Gastroesophageal sphincter (tissue), 4 donors: ENCODE measurements around the gene GPR150. TPM values are rescaled to one million over a fixed set of nuclear protein-coding genes. Genes with fewer than 3 reads are reported as not detected.

ENCODE experiments used
- ATAC-seq: fragments of 150-250 bp; one replicate; pipeline ENCODE4 v1.9.1; 2016; ENCODE audit warnings: mild to moderate bottlenecking, moderate library complexity
- H3K27ac ChIP-seq, 4 donors: fragments of 200-600 bp; sonication (generic) in 3 of 4; 1 replicate in 3 of 4; 2 replicates in 1 of 4; pipeline ENCODE4 v1.5.1; 2016 to 2019
- H3K27me3 ChIP-seq: fragments of 200-600 bp; sonication (generic); one replicate; pipeline ENCODE4 v1.5.1; 2019
- H3K36me3 ChIP-seq, 2 donors: fragments of 200-600 bp; sonication (generic); one replicate each; pipeline ENCODE4 v1.5.1; 2019; ENCODE audit warnings: control low read depth in 1 of 2
- H3K4me1 ChIP-seq, 3 donors: fragments of 200-600 bp; sonication (generic); 1 replicate in 2 of 3; 2 replicates in 1 of 3; pipeline ENCODE4 v1.5.1; 2016 to 2019; ENCODE audit warnings: control low read depth in 2 of 3
- H3K4me3 ChIP-seq, 2 donors: fragments of 200-600 bp; sonication (generic); one replicate each; pipeline ENCODE4 v1.5.1; 2019; ENCODE audit warnings: mild to moderate bottlenecking in 1 of 2, moderate library complexity in 1 of 2
- H3K9me3 ChIP-seq, 3 donors: fragments of 200-600 bp; sonication (generic); one replicate each; pipeline ENCODE4 v1.5.1; 2017 to 2019; ENCODE audit warnings: control low read depth in 2 of 3
- EP300 ChIP-seq: sonication (generic); formaldehyde crosslinking; IDR thresholded peaks from one replicate; pipeline ENCODE4 v1.6.1; 2017; ENCODE audit warnings: antibody characterized with exemption, mild to moderate bottlenecking
- POLR2A ChIP-seq, 2 donors: fragments of 450-650 bp; IDR thresholded peaks; one replicate each; pipeline ENCODE4 v1.6.1; 2017; ENCODE audit warnings: antibody characterized with exemption in 2 of 2, mild to moderate bottlenecking in 2 of 2, moderate library complexity in 1 of 2
- POLR2AphosphoS5 ChIP-seq: sonication (generic); formaldehyde crosslinking; IDR thresholded peaks from one replicate; pipeline ENCODE4 v1.6.1; 2017; ENCODE audit warnings: antibody characterized with exemption
- WGBS, 2 donors: methylation state at CpG; one replicate each; pipeline ENCODE4 v1.1.5; 2018; ENCODE audit warnings: low coverage in 1 of 2; 5-methylcytosine and 5-hydroxymethylcytosine counted together
- total RNA-seq, 4 donors: library from RNA; depleted of rRNA; stranded (reverse); fragments of >200 nt; gene quantifications; one replicate each; pipeline ENCODE4 v1.1.0, GENCODE V29; 2016
- TF ChIP-seq, protein P1 (sequence below), 4 experiments: fragments of 200-600 bp in 2 of 4; fragments of 450-650 bp in 2 of 4; sonication (generic) in 1 of 4; IDR thresholded peaks; one replicate each; pipeline ENCODE4 v1.5.1; 2017 to 2019; ENCODE audit warnings: antibody characterized with exemption in 4 of 4, mild to moderate bottlenecking in 2 of 4, moderate library complexity in 2 of 4

GPR150 gene
- total RNA-seq, 4 donors from 2014 or later, result 0.31 to 0.39 TPM; not detected in 2

DNA sequence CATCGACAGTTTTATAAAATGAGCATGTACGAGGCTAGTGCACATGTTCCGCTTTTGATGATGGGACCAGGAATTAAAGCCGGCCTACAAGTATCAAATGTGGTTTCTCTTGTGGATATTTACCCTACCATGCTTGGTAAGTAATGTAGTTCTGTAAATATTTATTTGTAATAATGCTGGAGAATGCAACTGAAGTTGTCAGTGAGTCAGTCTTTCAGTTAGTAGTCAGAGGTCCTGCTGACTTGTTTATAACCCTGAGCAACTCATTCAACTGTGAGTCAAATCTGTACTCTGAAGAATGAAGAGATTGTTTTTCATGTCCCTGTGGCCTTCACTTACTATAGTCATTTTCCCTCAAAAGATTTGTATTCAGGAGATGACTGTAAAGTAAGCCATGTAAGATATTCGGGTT is 28.4 kb upstream of the GPR150 start:
- H3K4me3 ChIP-seq, result no peak overlapping the region
- H3K27ac ChIP-seq, result no peak overlapping the region
- peaks cover 0 to 12% of the 10 kb centered on the region in 2 donors for H3K36me3 ChIP-seq
- H3K4me1 ChIP-seq, result no peaks in the 10 kb centered on the region
- no peaks in the 10 kb centered on the region for H3K27me3 ChIP-seq
- no peak for ATAC-seq
- TF ChIP-seq, protein P1, sequence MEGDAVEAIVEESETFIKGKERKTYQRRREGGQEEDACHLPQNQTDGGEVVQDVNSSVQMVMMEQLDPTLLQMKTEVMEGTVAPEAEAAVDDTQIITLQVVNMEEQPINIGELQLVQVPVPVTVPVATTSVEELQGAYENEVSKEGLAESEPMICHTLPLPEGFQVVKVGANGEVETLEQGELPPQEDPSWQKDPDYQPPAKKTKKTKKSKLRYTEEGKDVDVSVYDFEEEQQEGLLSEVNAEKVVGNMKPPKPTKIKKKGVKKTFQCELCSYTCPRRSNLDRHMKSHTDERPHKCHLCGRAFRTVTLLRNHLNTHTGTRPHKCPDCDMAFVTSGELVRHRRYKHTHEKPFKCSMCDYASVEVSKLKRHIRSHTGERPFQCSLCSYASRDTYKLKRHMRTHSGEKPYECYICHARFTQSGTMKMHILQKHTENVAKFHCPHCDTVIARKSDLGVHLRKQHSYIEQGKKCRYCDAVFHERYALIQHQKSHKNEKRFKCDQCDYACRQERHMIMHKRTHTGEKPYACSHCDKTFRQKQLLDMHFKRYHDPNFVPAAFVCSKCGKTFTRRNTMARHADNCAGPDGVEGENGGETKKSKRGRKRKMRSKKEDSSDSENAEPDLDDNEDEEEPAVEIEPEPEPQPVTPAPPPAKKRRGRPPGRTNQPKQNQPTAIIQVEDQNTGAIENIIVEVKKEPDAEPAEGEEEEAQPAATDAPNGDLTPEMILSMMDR (IDR thresholded peaks at IDR 0.05), result no peak
- TF ChIP-seq POLR2AphosphoS5 (no peak), EP300 (no peak), POLR2A (IDR thresholded peaks at IDR 0.05) (no peak)
- H3K9me3 ChIP-seq, result no peaks in the 10 kb centered on the region
- 88 to 92% methylated on average over 5 of the region's 5 CpGs for WGBS, 2 donors

DNA sequence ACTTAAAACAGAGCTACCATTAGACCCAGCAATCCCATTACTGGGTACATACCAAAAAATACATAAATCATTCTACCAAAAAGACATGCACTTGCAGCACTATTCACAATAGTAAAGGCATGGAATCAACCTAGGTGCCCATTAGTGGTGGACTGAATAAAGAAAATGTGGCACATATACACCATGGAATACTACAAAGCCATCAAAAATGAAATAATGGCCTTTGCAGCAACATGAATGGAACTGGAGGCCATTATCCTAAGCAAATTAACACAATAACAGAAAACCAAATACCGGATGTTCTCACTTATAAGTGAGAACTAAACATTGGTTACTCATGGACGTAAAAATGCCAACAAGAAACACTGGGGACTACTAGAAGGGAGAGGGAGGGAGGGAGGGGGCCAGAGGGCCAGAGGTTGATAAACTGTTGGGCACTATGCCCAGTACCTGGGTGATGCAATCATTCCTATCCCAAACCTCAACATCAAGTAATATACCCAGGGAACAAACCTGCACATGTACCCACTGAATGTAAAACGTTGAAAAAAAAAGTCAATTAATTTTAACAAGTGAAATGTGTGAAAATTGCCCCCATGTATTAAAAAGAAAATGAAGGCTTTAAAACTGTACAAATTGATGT is 24.5 kb upstream of the GPR150 start:
- Histone ChIP-seq H3K4me3 (no peak overlapping the region), H3K4me1 (no peaks in the 10 kb centered on the region), H3K27me3 (no peaks in the 10 kb centered on the region), H3K36me3 (peaks cover 0 to 12% of the 10 kb centered on the region in 2 donors), H3K9me3 (no peaks in the 10 kb centered on the region), H3K27ac (no peak overlapping the region)
- TF ChIP-seq POLR2A (IDR thresholded peaks at IDR 0.05) (no peak), EP300 (no peak), POLR2AphosphoS5 (no peak)
- TF ChIP-seq, protein P1 (IDR thresholded peaks at IDR 0.05), result no peak
- WGBS, 2 donors, result 75 to 97% methylated on average over 3 of the region's 3 CpGs
- ATAC-seq, result no peak

DNA sequence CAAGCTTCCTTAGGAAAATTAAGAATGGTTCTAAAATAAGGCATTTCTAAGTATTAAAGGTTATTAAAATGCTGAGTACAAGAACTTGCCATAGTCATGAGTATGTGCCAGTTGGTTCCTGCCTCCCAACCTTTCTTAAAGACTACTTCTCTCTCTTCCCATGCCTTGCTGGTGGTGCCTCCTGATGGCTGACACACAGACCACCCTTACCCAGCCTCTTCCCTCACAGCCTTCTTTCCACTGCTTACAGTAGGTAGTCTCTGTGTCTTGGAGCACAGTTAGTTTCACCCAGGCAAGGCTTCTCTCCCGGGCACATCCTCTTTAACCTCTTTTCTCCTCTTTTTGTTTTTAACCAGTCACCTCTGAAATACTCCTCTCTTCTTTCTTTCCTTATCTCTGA is 20.6 kb upstream of the GPR150 start:
- TF ChIP-seq POLR2A (IDR thresholded peaks at IDR 0.05) (no peak), EP300 (no peak), POLR2AphosphoS5 (no peak)
- TF ChIP-seq, protein P1 (IDR thresholded peaks at IDR 0.05), result no peak
- H3K27me3 ChIP-seq, result no peaks in the 10 kb centered on the region
- H3K4me1 ChIP-seq, result no peaks in the 10 kb centered on the region
- ATAC-seq, result no peak
- H3K4me3 ChIP-seq, result no peak overlapping the region
- 92 to 100% methylated on average over 1 of the region's 1 CpG for WGBS, 2 donors
- H3K27ac ChIP-seq, result no peak overlapping the region
- H3K36me3 ChIP-seq, result peaks cover 3 to 25% of the 10 kb centered on the region in 2 donors
- H3K9me3 ChIP-seq, result no peaks in the 10 kb centered on the region

DNA sequence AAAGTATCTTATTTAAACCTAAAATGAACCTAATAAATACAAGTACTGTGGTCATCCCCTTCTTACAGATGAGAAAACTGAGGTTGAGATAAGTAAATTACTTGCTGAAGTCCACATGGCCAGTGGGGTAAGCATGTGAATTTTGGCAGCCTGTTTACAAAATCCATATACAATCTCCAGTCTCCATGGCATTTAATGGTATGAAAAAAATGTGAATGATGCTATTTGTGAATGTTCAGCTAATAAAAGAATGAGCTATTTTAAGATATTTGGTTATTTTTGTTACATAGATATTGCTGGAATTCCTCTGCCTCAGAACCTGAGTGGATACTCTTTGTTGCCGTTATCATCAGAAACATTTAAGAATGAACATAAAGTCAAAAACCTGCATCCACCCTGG is 19.3 kb upstream of the GPR150 start:
- H3K4me3 ChIP-seq, result no peak overlapping the region
- H3K4me1 ChIP-seq, result no peaks in the 10 kb centered on the region
- no peak for ATAC-seq
- no peak overlapping the region for H3K27ac ChIP-seq
- H3K9me3 ChIP-seq, result no peaks in the 10 kb centered on the region
- TF ChIP-seq EP300, result no peak
- TF ChIP-seq POLR2A (IDR thresholded peaks at IDR 0.05), result no peak
- TF ChIP-seq, protein P1 (IDR thresholded peaks at IDR 0.05), result no peak
- no peak for TF ChIP-seq POLR2AphosphoS5
- WGBS, 2 donors, result 65 to 100% methylated on average over 1 of the region's 1 CpG
- peaks cover 3 to 27% of the 10 kb centered on the region in 2 donors for H3K36me3 ChIP-seq
- H3K27me3 ChIP-seq, result no peaks in the 10 kb centered on the region

DNA sequence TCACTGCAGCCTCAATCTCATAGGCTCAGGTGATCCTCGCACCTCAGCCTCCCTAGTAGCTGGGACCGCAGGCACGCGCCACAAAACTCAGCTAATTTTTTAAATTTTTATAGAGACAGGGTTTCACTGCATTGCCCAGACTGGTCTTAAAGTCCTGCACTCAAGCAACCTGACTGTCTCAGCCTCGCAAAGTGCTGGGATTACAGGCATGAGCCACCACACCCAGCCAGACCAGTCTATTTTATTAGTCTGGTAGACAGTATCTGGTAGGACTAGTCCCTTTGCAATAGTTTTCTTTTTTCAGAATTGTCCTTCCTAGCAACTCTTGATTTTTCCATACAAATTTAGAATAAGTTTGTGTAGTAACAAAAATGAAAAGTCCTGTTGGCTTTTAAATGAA is 14.1 kb upstream of the GPR150 start:
- Histone ChIP-seq H3K9me3 (no peaks in the 10 kb centered on the region), H3K36me3 (peaks cover 3 to 27% of the 10 kb centered on the region in 2 donors), H3K27me3 (no peaks in the 10 kb centered on the region), H3K4me3 (no peak overlapping the region), H3K4me1 (no peaks in the 10 kb centered on the region), H3K27ac (no peak overlapping the region)
- no peak for TF ChIP-seq POLR2AphosphoS5
- TF ChIP-seq EP300, result no peak
- TF ChIP-seq POLR2A (IDR thresholded peaks at IDR 0.05), result no peak
- TF ChIP-seq, protein P1 (IDR thresholded peaks at IDR 0.05), result no peak
- WGBS, 2 donors, result 98 to 100% methylated on average over 3 to 5 of the region's 5 CpGs
- no peak for ATAC-seq
